PFSK-1 (cell line): Measurements from ENCODE around the gene MATN1.

Experiments
- FOXP2 ChIP-seq: optimal IDR thresholded peaks from 2 replicates; pipeline ENCODE3; 2011; ENCODE audit warnings: borderline replicate concordance, control low read depth, inconsistent platforms; ENCODE audit not compliant: insufficient read depth; ENCODE audit errors: extremely low read length, extremely low read depth
- POLR2AphosphoS5 ChIP-seq: IDR thresholded peaks from 2 replicates; pipeline ENCODE4 v1.6.1; 2012; ENCODE audit warnings: low read depth, mild to moderate bottlenecking, control low read depth, low read length, moderate library complexity
- REST ChIP-seq, 2 experiments: IDR thresholded peaks; 2 replicates each; pipeline versions ENCODE4 v1.6.1 to v1.8.0; 2011 to 2012; ENCODE audit warnings: low read depth in 2 of 2, low read length in 2 of 2, control low read depth in 1 of 2, inconsistent platforms in 1 of 2, mild to moderate bottlenecking in 1 of 2, moderate library complexity in 1 of 2; ENCODE audit not compliant: insufficient read depth in 1 of 2
- SIN3A ChIP-seq: IDR thresholded peaks from 2 replicates; pipeline ENCODE4 v1.6.1; 2012; ENCODE audit warnings: mild to moderate bottlenecking, low read length, moderate library complexity, borderline replicate concordance; ENCODE audit not compliant: insufficient read depth
- TAF1 ChIP-seq: IDR thresholded peaks from 2 replicates; pipeline ENCODE4 v1.6.1; 2012; ENCODE audit warnings: low read length, control low read depth, borderline replicate concordance; ENCODE audit not compliant: insufficient read depth

MATN1 gene

GRCh38 chr1:30748098-30748698 is 24.8 kb upstream of the MATN1 start:
- no peak for TF ChIP-seq POLR2AphosphoS5
- TF ChIP-seq REST (IDR thresholded peaks at IDR 0.05; ENCODE audit: insufficient read depth in 1 of 2, low read depth in 2 of 2, low read length in 2 of 2), result no peak
- no peak for TF ChIP-seq TAF1
- TF ChIP-seq SIN3A, result no peak
- TF ChIP-seq FOXP2, result no peak

GRCh38 chr1:30747033-30748008 is 23.9 kb upstream of the MATN1 start:
- TF ChIP-seq SIN3A, result no peak
- no peak for TF ChIP-seq REST (IDR thresholded peaks at IDR 0.05; ENCODE audit: insufficient read depth in 1 of 2, low read depth in 2 of 2, low read length in 2 of 2)
- no peak for TF ChIP-seq TAF1
- TF ChIP-seq POLR2AphosphoS5, result no peak
- no peak for TF ChIP-seq FOXP2

- TF ChIP-seq POLR2AphosphoS5, result no peak
- no peak for TF ChIP-seq TAF1
- no peak for TF ChIP-seq FOXP2
- TF ChIP-seq SIN3A, result no peak
- no peak for TF ChIP-seq REST (IDR thresholded peaks at IDR 0.05; ENCODE audit: insufficient read depth in 1 of 2, low read depth in 2 of 2, low read length in 2 of 2)
Observed at GRCh38 chr1:30746212-30747032, 23.0 kb upstream of the MATN1 start.

GRCh38 chr1:30745834-30746208 is 22.4 kb upstream of the MATN1 start:
- no peak for TF ChIP-seq SIN3A

- no peak for TF ChIP-seq REST (IDR thresholded peaks at IDR 0.05; ENCODE audit: insufficient read depth in 1 of 2, low read depth in 2 of 2, low read length in 2 of 2)
- no peak for TF ChIP-seq TAF1
- TF ChIP-seq POLR2AphosphoS5, result no peak
- TF ChIP-seq FOXP2, result no peak
- TF ChIP-seq SIN3A, result no peak
Observed at GRCh38 chr1:30745156-30745833, 21.9 kb upstream of the MATN1 start.
